Fibroblast of mammary gland (primary cell): ENCODE data around the gene LPIN3.
A peak's percentile ranks its signal among the peaks of the same experiment; 100 is the strongest.

ENCODE experiments used
- DNase-seq: peaks from one replicate; pipeline ENCODE4 v3.0.0-alpha.2; 2010; ENCODE audit warnings: low read depth
- H3K4me3 ChIP-seq: 2 replicates; pipeline ENCODE4 v1.5.1; 2011; ENCODE audit warnings: low read depth, mild to moderate bottlenecking, low read length, moderate library complexity; ENCODE audit not compliant: control insufficient read depth
- TF ChIP-seq, protein P1 (sequence below): conservative IDR thresholded peaks from 2 replicates; pipeline ENCODE4 v1.5.1; 2011; ENCODE audit warnings: low read depth, low read length, inconsistent platforms; ENCODE audit not compliant: control insufficient read depth, insufficient read depth

Gene LPIN3

DNA sequence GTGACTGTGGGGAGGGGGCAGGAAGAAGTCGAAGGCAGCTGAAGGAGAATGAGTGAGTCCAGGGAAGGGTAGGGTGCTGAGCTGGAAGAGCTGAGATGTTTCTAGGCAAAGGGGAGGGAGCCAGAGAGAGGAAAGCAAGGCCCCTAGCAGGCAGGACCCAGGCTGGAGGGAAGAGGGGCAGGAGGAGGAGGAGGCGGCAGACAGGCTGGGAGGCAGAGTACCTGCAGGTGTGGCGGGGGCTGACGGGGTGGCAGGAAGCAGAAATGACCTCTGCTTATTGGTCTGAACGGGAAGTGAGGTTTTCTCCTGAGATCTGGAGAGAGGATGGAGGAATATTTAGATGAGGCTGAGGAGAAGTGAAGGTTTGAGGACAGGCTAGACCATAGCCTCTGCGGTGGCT, 36.7 kb downstream of the LPIN3 start:
- H3K4me3 ChIP-seq = no peak overlapping the region
- TF ChIP-seq, protein P1, sequence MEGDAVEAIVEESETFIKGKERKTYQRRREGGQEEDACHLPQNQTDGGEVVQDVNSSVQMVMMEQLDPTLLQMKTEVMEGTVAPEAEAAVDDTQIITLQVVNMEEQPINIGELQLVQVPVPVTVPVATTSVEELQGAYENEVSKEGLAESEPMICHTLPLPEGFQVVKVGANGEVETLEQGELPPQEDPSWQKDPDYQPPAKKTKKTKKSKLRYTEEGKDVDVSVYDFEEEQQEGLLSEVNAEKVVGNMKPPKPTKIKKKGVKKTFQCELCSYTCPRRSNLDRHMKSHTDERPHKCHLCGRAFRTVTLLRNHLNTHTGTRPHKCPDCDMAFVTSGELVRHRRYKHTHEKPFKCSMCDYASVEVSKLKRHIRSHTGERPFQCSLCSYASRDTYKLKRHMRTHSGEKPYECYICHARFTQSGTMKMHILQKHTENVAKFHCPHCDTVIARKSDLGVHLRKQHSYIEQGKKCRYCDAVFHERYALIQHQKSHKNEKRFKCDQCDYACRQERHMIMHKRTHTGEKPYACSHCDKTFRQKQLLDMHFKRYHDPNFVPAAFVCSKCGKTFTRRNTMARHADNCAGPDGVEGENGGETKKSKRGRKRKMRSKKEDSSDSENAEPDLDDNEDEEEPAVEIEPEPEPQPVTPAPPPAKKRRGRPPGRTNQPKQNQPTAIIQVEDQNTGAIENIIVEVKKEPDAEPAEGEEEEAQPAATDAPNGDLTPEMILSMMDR = no peak
- no peak for DNase-seq

DNA sequence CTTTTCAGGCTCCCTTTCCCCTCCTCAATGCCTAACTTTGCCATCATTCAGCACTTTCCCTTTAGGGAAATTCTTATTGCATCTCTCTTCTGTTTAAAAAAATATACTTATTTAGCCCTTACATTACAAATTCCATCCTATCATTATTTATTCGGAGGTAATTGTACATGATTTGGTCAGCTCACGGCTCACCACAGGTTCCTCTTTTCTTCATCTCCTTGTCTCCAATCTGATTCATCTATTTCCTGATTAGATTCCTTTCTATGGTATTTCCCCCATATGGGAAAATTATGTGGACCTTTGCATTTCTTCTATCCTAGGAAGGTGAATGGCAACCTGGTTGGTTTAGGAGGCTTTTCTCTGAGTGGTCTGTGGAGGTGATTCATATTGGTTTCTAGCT, 38.9 kb downstream of the LPIN3 start:
- no peak for DNase-seq
- no peak overlapping the region for H3K4me3 ChIP-seq
- TF ChIP-seq, protein P1 = no peak

DNA sequence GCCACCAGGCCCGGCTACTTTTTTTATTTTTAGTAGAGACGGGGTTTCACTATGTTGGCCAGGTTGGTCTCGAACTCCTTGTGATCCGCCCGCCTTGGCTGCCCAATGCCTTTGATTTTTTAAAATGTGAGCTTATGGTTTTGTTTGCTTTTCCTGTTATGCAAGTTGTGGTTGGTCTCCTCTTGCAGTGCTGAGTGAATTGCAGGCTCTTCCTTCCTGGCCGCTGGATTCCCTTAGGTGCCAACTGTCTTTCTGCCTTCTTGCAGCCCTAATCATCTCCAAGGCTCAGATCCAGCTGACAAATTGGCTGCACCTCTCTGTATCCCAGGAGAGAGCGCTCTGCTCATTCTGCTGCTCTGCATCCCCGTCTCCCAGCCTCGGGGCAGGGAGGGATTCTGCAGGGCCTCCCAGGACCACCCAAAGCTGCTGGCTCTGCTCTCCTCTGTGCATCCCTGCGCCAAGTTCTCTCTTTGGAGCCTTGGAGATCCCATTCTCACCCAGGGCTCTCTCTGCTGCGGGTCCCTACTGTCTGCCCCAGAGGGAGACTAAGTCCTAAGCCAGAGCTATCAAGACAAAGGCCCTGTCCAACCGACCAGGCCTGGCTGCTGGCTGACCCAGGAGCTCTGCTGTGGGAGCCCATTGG, 40.1 kb downstream of the LPIN3 start:
- no peak overlapping the region for H3K4me3 ChIP-seq
- TF ChIP-seq, protein P1 = no peak
- no peak for DNase-seq

DNA sequence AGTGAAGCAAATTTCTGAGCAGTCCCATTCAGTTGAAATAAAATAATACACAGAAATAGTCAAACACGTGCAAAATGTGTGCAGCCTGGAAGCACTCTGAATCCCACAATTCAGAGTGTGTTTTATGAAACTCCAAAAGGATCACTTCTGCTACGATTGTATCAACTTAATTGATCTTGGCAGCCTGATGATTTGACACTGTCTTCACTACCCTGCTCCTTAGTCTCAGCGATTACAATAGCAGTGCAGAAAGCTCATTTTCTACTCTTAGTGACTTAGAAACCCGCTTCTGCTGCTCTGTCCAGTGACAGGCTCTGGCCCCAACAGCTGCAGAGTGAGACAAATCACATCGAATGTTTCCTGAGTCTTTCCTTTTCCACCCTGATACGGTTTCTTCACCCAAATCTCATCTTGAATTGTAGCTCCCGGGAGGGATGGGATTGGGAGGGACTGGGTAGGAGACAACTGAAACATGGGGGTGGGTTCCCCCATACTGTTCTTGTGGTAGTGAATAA, 42.2 kb downstream of the LPIN3 start:
- no peak overlapping the region for H3K4me3 ChIP-seq
- TF ChIP-seq, protein P1 = no peak

DNA sequence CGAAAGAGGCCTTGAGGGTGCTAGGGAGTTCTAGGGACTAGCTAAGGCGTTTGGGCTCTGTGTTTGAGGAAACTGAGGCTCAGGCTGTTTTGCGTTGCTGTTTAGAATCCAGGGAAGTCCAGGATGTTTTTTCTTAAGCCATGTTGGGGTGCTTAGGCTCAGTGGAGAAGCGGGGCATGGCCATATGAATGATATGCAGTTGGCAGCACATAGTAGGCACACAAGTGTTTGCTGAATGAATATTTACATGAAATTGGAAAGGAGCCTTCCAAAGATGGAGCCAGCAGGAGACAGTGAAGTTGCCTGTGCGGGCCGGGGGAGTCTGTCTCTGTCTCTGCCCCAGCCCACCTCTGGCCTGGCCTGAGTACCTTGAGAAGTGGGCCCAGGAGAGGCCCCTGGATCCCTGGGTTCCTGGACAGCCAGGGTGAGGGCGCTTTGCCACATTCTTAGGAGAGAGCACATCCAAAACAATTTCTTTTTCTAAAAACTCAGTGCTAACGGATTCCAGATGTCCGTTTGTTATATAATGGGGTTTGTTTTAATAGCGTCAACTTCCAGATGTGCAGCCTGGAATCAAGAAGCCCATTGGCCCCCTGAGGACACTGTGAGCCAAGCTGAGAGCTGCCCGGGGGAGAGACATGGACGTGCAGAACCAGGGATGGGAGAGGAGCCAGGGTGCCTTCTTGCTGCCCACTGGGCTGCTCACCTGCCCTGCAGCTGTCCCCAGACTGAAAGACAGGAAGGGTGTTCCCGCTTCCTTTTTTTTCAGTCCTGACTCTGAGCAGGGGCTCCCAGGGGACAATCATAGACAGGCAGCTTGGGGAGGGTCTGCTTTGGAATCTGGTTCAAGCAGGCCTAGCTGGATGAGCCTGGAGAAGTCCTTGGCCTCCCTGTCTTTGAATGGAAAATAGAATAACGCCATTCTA, 46.1 kb downstream of the LPIN3 start:
- TF ChIP-seq, protein P1 = no peak
- peak; percentile 75 for DNase-seq
- H3K4me3 ChIP-seq = no peak overlapping the region

More for the DNA sequence above, 42.2 kb downstream of the LPIN3 start:
- DNase-seq = no peak

DNA sequence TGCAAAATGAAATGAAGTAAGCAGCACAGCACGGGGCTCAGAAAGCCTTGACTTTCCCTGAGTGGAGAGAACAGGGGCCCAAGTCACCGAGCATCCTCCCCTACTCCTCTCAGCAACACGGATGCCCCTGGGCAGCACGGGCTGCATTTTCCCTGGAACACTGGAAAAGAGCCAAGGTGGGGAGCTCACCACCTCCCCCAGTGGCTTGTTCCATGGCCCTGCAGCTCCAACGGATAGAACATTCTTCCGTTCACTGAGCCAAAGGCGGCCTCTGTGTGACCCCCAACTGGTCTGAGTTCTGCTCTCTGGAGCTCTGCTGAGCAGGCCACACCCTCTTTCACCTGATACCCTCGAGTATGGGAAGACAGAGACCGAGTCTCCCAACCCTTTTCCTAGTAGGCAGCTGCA, 46.8 kb downstream of the LPIN3 start:
- TF ChIP-seq, protein P1 = no peak
- DNase-seq = no peak
- no peak overlapping the region for H3K4me3 ChIP-seq
